GM18909 (cell line): ENCODE measurements around the gene RAD51B.

ENCODE experiments used
- ATAC-seq: cut with Tn5 transposase; IDR thresholded peaks from one replicate; pipeline ENCODE4 v1.9.1; 2021; ENCODE audit warnings: mild to moderate bottlenecking; ENCODE audit not compliant: unreplicated experiment, poor library complexity

The RAD51B gene

DNA sequence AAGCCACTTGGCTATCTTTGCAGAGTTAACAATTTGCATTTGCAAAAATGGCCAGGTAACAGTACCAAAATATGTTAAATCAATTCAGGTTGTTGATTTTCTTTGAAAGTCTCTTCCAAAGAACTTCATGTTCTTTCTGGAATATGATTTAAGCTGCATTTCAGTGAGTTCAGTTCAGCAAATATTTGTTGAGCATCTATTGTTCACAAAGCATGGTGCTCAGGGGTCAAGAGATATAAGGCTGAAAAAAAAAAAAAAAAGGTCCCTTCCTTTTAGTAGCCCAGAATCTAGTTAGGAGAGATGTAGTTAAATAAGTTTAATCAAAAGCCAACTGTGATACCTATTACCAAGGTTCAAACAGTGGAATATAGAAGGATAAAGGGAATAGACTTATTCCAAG is 656.2 kb downstream of the RAD51B start:
- no peak for ATAC-seq

DNA sequence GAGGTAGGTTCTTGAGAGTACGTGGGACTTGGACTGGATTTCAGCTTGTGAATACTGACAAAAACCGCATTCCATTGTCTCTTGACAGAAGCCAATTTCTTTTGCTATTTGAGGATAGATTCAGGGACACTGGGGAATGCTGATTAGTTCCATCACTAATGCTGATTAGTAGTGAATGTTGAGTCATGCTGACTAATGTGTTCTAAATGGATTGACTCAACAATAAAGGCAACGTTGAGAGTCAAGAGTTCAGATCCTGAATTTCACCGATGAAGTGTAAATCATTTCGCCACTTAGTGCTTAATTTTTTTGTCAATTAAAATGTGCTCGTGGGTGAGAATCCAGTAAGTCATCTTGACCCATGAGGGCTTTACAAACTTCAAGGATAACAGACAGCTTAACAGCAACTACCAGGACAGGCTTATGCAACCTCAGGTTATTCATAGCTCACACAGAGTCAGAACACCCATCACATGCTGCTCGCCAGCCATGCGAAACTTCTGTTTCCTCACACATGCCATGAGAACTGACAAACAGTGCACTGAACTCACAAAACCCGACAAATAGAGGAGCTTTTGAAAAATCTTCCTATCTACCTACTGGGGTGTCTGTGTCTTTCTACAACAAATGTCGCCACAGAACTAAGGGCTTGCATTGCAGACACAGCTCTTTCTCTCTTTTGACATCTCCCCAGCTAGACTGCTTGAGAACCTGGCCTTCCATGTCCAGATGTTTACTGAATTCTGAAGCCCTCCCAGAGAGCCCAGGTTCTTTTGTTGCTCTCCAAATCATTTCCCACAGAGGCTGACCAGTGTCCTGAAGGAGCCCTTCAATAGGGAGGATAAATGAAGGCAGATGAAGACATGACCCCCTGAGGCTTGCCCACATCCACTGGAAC is 656.9 kb downstream of the RAD51B start:
- ATAC-seq = peak; percentile 88

DNA sequence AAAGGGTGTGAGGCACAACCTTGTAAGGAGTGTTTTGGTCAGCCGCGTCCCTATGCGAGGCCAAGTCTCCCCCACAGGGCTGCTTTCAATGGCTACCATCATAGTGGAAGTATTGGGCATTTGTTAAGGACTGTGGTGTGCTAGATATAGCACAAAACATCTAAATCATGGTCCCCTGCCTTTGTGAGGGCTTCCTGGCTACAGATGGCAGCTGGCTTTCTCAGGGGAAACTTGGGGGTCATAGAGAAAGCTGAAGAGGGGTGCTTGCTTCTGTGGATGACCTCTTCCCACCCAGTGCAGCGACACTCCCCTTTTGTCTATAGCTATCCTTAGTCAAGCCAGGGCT is 657.5 kb downstream of the RAD51B start:
- no peak for ATAC-seq

DNA sequence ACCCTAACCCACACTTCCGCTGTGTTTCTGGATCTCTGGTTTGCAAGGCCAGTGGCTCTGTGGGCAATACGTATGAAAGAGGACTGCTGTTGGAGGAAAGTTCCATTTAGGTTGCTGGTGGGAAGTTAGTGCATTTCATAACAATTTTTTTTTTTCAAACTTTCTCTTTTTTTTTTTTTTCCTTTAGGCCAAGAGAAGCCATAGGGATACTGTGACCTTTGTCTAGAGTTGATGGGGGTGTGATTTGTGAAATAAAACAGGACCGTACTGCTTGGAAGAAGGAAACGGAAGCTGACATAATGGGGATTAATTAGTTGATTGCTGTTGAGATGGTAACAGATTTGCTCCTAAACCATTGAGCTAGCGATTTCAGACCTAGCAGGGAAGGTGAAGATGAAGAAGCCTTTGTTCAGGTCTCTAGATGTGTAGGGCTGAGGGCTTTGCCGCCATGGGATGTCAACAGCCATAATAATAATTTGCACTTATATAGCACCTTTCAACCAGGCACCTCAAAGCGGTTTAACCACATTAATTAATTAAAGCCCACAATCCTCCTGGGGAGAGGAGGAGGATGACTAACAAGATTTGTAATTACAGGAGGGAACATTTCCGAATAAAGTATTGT is 658.0 kb downstream of the RAD51B start:
- no peak for ATAC-seq

DNA sequence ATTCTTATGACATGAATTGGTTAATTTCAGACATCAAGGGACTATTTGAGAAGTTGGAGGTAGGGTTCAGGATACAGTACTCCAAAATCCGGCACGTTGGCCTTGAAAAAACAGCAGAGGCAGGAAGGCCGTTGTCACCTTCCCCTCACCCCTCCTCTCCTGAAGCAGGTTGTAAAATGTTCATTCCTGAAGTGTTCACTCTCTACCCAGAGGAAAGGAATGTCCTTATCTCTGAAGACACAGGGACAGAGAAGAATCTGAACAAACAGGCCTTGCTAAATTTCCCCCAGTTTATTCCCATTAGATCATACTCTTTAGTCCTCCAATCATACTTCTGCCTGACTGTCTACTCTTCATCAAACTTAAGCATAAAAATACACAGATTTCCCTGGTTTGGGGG is 659.7 kb downstream of the RAD51B start:
- ATAC-seq = no peak

DNA sequence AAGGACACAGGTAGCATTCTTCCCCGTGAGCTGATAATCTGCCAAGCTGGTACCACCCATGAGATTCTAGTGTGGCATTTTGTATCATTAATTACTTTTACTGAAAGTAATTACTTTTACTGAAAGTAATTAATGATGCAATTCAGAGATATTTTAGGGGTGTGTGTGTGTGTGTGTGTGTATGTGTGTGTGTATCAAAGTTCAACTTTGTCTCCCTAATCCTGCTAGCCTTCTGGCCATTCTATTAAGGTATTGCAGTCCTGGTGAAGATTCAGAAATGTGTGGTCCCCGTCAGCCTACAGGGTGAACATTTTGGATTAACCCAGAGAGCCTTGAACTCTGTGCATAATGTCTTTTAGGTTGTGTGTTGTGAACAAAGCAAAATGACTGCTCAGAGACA is 662.4 kb downstream of the RAD51B start:
- no peak for ATAC-seq

DNA sequence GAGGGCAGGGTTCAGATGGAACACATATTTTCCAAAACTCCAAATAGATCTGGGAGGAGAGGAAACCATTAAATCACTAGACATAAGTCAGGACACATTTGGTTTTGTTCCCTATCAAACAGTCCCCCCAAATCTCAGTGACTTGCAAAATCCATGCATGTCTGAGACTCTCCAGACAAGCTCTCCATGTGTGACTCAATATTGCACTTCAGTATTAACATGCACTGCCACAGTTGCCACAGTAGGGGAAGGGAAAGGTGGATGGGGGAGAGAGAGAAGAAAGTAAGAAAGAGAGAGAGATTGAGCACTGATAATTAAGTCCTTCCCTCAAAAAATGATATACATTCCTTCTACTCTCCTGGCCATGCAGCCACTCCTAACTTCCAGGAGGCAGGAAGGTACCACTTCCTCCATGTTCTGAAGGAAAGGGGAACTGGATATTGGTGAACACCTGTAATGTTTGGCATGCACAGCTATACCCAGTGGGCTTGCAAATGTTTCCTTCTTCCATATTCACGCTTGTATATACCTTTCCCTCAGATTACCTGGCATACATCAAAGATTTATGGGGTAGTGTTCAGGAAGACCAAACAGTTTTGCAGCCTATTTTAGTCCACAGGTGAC is 663.3 kb downstream of the RAD51B start:
- no peak for ATAC-seq

DNA sequence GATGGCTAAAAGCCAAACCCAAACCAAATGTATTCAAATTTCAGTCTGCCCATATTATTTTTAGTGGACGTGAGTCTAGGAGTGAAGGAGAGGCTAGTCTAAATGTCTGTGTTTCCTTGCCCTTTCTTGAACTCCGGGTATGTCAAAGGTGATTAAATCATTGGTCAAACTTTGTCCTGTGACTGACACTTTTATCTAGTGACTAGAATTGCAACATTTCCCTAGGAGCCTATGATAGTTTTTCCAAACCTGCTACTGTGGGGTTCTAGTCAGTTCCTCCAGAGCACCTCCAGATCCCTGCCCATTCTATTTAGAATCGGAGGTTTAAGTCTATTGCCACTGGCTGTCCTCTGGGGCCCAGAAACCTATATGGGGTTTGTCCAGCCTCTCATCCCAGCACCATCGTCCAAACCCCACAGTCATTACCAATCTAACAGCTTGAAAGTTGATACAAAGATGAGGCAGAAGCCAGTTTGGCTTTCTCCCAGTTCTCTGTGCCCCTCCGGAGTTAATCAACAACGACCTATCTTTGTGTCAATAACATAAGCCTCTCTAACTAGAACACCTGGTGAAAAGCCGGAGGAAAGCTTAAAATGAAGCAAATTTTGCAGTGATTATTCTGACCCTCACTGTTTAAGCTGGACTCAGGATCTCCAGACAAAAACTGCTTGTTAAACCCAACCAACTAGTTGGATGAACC is 666.6 kb downstream of the RAD51B start:
- ATAC-seq = no peak

DNA sequence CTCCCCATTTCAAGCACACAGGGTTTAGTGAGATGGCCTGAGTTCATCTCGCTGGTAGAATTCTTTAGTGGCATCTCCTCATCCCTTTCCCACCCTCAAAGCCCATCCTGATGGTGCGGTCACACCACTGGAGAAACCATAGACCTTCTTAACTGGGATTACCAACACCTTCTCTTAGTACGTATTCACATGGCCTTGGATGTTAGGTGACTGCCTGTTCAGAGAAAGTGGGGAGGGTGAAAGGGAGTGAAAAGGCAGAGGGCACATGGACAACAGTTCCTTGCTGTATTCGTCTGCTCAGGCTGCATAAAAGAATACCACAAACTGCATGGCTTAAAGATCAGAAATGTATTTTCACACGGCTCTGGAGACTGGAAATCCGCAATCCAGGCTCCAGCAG is 667.2 kb downstream of the RAD51B start:
- ATAC-seq = no peak

DNA sequence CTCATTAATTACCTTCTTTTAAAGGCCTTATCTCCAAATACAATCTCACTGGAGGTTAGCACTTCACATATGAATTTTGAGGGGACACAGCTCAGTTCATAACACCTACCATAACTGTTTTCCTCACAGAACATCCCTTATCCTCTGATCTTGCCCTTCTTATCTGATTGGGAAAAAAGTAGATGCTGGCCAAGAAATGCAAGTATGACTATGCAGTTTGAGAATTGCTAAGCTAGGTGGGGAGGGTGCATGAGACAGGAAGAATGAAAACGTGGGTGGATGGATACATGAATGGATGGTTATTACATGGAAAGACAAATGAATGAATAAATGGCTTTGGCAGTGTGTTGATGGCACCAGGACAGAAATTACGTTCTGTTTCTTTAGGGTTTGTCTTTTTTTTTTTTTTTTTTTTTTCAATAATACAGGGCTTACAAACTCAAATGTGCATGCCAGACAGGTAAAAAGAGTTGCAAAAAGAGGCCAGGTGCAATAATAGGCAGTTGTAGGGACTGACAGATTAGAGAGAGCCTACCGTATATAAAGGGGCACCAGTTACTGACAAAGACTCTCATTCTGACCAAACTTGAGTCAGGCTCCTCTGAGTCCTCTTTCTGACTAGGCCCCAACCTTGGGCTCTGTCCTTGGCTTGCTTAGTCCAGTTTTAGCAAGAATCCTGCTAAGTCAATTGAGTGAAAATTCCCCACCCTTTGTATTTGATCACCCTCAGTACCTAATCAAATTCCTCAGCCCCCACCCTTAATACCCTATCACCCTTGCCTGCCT is 668.4 kb downstream of the RAD51B start:
- ATAC-seq = no peak

DNA sequence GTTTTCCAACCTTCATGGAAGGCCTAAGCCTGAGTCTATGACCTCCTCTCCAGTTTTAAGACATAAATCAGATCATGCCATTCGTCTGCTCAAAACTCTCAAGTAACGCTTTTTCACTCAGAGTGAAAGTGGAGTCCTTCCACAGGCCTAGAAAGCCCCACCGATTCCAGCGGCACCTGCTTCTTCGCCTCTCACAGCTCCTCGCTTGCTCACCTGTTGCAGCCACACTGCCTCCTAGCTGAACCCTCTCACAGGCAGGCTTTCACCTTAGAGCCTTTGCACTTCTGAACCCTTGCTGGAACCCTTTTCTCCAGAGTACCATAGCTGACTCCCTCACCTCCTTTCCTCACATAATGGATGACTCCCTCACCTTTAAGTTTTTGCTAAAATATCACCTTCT is 672.2 kb downstream of the RAD51B start:
- ATAC-seq = no peak

DNA sequence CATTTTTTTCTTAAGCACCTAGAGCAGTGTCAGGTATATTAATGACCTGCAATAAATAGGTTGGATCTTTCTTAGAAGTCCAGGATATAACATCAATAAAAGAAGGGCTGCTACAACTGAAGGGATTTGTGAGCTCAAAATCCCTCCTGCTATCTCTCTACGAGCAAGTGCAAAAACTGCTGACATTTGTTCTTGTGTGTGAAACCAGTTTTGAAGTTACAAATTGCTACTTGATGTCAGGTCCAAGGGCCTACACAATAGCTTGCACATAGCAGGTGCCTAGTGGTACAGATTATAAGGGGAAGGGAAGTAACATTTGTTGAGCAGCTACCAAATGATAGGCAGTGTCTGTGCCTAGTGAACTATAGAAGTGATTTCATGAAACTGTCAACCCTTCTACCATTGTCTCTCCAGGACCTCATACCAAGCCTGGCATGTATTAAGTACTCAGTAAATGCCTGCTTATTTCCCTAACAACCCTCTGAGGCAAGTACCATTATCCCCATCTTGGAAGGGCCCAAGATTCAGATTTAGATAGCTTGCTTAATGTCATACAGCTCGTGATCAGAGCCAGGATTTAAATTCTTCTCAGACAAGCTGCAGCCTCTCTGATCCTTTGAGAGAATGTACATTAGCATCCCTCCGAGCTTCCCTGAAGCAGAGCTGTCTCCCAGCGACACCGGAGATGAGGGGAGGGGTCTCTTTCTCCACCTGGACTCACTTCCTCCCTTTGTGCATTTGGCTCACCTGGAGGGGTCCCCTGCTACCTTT is 673.0 kb downstream of the RAD51B start:
- ATAC-seq = no peak

DNA sequence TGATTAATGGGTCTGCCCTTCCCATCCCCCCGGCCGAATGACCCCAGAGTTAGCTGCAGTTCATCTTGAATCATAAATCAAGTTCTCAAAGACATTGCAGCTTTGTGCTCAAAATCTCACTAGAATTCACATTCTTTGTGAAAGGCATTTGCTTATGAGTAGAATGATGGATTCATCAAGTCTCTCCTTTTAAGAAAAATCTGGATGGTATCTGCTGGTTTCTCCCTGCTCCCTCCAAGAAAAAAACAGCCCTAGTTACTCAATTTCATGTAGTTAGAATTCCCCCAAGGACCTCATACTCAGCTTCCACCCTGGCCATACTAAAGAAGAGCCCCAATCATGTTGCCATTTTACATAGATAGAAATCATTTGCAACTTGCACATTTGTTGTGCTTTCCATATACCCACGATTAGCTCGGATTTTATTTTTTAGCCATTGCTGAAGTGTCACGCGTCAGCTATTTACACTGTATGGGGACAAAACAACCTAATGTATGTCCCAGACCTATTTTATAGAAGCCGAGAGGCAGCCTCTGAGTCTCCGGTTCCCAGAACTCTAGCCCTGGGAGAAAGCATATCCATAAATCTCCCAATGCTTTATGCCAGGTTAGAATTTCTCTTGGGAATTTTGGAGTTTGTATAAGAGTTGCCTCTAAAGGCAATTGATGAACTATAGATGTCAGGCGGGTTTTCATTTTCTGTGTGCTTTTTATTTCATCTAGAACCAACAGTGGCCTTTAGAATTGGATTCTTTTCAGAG is 673.8 kb downstream of the RAD51B start:
- ATAC-seq = no peak

DNA sequence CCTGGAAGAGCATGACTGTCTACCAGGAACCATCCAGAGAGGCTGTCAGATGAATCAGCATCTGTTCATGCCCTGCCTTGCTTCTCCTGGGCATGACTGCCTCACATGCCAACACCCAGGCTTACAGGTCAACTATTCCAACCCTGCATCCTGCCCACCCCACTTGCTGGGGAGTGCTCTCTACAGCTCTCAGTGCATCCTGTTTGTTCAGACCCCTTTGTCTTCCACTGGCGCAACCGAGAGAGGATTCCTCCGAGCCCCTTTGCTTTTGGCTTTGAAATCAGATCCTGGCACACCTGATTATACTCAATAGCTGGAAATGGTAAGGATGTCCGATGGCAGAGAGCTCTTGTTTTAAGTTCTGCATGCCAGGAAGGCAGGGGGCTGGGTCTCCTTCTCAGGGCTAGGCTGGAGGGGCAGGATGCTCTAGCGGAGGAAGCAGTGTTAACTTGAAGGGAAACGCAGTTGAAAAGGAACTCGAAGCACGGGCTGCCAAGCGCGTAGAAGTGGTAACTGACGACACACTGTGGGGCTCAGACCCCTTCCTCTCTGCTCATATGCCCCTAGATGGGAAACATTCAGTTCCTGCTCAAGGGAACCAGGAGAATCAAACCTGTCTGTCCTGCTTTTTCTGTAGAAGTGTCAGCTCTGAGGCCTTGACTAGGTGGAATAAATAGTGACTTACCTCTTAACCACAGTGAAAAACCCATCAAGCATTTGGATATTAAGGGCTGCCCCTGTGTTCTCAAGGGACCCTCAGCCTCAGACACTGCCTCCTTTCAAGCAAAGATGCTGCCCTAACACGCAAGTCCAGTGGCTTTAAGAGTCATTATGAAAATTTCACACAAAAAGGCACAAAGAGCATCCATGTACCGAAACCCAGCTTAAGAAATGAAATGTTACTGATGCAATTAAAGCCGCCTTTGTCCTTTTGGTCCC is 675.8 kb downstream of the RAD51B start:
- ATAC-seq = peak; percentile 59

DNA sequence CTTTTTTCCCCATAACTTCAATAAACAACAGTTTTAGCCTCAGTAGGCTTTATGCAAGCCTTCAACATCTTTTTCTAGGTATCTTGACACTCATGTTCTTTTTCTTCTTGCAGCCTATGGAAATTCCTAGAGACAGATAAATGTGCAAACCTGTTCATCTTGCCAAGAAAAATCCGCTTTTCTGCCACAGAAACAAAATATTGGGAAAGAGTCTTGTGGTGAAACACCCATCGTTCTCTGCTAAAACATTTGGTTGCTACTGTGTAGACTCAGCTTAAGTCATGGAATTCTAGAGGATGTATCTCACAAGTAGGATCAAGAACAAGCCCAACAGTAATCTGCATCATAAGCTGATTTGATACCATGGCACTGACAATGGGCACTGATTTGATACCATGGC is 677.4 kb downstream of the RAD51B start:
- no peak for ATAC-seq

DNA sequence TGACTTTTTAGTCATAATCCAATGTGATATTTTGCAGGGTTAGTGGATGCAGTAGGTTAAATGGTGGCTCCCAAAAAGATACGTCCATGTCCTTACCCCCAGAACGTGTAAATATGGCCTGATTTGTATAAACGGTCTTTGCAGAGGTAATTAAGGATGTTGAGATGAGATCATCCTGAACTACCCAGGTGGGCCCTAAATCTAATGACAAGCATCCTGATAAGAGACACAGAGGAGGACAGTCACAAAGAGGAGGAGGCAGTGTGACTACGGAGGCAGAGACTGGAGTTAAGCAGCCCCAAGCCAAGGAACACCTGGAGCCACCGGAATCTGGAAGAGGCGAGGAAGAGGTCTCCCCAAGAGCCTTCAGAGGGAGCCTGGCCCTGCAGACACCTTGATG is 679.9 kb downstream of the RAD51B start:
- no peak for ATAC-seq

DNA sequence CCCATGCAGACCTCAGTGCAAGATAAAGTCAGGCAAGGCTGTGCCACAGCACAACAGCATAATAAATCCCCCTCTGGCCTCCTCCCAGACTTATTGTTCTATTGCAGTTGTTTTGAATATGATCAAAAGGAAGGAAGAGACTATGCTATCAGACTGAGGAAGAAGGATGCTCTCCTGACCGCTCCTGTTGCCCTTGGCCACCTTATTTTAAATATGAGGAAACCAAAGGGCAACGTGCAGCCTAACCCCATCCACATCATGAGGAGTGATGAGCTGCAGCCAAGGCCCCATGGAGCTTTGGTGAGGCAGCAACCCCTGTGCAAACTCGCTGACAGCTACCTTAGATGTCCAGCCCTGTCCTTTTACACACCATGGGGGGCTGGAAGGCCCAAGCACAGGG is 681.6 kb downstream of the RAD51B start:
- no peak for ATAC-seq

DNA sequence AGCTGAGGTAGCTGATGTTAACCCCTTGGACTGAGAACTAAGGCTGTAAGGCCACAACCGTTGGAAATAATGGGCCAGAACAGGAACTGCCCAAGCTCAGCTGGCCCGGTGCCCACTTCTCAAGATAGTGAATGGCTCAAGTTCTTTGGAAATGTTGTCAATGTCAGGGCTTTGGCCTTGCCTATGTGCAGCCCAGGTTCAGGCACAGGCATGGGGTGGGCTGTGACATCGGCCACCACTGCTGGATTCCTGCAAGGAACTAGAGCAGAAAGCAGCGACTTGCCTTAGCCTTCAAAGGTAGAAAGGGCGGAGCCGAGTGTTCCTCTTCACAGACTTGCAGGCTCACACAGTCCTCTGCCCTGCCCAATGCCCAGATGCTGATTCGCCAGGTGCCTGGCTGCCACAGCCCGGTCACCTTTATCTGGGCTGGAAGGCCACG is 682.1 kb downstream of the RAD51B start:
- no peak for ATAC-seq
